A204.1 (cell line): ENCODE results near the gene POR.

Experiments
- FAIRE-seq: peaks from 2 replicates; lab custom pipeline; 2012; peaks lifted over from hg19 to GRCh38; lab: Jason Lieb, UNC

POR gene

DNA sequence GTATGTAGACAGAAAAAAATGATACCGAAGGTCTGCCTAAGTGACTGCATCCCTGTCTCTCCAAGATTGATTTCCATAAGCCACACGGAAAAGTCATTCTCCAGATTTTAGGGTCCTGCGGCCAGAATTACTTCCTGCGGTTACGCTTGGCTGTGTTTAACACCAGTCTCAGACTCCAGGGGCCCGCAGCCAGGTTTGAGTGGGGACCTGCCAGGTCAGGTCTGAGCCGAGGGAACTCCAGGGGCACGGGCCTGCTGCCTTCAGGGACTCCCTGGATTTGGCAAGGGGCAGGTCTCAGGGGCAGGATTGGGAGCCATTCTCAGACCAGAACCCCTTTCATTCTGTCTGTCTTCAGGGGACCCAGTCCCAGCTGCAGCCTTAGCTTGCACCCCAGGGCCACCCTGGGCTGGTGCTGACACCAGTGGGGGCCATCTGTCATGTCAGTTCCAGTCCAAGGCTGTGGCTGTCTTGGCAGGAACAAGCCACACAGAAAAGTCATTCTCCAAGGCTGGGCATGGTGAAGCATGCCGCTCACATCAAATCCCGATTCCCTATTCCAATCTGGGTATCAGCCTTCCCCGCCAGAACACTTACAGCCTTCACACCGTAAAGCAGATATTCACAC lies 40.5 kb downstream of the POR start:
- no peak for FAIRE-seq

GRCh38 chr7:75957021-75957736 lies 42.2 kb downstream of the POR start:
- no peak for FAIRE-seq

DNA sequence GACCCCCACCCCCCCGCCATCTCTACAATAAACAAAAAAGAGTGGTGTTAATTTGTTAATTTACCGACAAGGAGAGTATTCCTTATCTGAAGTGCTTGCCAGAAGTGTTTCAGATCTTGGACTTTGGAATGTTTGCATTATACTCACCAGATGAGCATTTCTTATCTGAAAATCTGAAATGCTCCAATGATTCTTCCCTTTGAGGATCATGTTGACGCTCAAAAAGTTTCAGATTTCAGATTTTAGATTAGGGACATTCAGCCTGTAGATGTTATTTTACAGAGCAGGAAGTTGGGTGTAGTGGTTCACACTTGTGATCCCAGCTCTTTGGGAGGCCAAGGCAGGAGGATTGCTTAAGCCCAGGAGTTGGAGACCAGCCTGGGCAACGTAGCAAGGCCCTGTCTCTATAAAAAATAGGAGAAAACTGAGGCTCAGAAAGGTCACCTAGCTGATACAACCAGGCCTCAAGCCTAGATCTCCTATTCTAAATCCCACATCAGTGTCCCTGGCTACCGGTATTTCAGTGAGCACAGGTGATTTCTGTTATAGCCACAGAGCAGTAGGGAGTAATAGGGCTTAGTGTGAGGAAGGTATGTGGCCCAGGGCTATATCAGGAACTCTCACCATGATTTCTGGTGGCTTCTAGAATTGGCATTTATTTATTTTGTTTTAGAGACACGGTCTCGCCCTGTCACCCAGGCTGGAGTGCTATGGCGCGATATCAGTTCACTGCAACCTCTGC lies 44.0 kb downstream of the POR start:
- no peak for FAIRE-seq

DNA sequence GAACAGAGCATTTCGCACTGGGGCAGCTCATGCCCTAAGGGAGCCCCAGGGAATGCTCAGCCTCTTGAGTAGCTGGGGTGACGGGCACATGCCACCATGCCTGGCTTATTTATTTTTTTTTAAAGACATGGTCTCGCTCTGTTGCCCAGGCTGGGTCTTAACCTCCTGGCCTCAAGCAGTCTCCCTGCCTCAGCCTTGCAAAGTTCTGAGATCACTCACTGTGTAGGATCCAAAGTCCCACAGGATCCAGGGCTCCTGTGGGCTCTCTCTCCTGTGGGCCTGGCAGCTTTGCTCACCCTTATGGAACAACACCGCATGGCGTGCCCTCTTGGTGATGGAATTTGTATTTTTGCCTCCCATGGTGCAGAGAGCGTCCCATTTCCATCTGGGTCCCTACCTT lies 45.4 kb downstream of the POR start:
- FAIRE-seq: no peak

- FAIRE-seq: no peak
These were observed 46.3 kb downstream of the POR start for GRCh38 chr7:75961218-75961617.

DNA sequence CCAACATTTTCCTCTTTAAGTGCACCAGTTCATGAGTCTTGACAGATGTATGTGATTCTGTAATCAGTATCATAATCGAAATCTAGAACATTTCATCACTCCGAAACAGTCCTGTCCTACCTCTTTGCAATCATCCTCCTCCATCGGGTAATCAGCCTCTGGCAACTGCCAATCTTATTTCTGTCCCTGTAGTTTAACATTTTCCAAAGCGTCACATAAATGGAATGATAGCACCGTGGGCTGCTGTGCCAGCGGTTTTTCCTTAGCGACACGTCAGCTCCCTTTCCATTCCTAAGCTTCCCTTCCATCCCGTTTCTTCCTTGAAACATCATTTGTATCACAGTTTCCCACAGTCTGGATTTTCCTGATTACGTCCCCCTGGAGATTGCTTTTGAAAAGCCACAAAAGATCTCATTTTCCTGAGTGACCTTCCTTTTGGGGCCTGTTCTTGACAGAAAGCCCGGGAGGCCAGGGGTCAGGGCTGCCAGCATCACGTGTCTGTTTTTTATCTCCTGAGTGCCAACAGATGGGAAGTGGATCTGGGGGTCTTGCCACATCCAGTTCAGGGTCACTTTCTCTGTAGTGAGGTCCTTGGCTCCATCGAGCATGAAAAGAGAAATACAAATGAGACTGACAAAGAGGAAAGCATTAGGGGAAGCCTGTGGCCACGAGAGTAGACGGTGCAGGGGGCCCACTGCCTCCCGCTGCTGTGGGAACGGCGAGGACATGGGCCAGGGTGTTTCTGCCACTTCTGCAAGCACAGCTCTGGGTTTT lies 47.8 kb downstream of the POR start:
- FAIRE-seq: no peak

DNA sequence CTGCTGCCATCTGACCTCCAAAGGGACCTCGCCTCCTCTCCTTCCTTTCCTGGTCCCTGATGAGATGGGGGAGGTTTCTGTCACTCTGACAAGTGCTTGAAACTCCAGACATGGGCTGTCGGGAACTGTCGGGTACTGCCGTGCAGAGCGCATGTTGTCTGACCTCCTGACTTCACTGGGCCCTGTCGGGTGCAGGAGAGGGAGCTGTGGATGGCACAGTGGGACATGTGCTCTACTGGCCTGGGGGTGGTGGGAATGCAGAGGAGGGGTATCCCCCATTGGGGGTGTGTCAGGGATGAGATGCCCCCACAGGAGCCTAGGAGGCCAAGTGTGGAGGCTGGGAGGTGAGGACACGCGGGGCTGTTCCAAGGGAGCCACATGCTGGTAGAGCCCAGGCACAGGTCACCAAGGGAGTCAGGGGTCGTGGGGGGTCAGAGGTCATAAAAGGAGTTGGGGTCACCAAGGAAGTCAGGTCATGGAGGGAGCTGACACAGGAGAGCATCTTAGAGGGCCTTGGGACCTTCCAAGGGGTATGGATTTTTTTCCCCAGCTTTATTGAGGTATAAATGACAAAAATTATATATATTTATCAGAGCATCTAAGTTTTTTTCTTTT lies 48.5 kb downstream of the POR start:
- FAIRE-seq: no peak

DNA sequence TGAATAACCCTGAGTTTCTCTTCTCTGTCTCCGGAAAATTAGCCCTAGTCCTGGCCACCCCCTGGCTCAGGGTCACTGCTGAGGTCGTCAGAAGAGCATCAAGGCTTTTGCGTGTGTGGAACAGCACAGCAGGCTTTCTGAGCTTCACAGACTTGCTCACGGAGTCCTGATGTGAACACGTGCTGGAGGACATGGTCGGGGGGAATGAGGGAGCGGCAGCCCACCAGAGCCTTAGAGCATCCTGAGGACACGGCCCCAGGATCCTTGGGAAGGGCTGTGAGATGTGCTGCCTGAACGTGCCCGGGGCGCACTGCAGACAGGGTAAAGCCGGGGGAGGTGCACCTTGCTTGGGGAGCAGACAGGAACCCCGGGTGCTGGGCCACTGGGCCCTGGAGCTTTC lies 50.7 kb downstream of the POR start:
- FAIRE-seq: no peak

GRCh38 chr7:75966190-75966961 lies 51.4 kb downstream of the POR start:
- no peak for FAIRE-seq

DNA sequence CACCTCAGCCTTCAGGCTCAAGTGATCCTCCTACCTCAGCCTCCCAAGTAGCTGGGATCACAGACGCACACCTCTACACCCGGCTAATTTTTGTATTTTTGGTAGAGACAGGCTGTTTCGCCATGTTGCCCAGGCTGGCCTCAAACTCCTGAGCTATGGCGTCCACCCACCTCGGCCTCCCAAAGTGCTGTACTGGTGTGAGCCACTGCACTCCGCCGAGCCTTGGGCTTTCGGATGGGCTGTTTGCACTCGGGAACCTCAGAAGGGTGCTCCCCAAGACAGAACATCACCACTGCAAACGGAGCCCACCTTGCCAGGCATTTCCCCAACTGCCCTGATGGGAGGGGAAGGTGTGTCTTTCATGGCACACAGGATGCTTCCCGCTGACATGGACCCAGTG lies 52.1 kb downstream of the POR start:
- no peak for FAIRE-seq

DNA sequence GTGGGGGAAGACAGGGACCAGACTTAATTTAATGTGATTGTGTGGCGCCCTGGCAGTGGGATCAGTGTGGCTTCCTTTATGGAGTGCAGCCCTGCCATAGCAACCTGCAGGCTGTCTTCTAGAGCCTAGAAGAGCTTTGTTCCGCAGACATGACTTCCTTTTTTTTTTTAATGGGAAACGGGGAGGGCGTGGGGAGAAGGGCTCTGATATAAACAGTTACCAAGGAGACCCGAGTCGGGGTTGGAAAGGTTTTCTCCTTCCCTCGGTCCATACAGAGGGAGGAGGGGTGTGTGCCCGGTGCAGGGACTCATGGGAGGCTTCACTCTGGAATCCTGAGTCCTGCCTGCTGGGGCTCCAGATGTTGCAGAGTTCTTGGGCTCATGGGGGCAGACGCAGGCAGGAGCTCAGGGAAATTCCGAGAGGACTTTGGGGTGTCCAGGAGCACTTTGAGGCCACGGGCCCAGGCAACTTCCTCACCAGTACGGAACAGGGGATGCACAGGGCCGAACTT lies 52.6 kb downstream of the POR start:
- FAIRE-seq: no peak

DNA sequence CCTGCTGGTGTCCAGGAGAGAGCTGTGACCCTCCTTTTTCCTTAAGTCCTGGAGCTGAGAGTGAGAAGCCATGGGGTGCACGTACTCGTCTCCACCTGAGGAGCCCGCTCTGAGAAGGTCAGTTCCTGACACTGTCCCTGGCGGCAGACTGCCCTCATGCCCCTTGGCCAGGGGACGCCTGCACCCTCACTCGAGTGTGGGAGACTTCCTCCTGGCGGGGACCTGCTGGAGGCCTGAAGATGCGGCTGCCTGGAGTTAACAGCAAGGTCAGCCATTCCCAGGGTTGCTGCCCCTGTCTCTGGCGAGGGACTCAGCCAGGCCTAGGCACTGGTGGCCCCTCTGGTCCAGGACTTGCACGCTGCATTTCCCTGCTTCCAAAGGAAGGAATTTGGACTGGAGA lies 53.1 kb downstream of the POR start:
- FAIRE-seq: no peak

DNA sequence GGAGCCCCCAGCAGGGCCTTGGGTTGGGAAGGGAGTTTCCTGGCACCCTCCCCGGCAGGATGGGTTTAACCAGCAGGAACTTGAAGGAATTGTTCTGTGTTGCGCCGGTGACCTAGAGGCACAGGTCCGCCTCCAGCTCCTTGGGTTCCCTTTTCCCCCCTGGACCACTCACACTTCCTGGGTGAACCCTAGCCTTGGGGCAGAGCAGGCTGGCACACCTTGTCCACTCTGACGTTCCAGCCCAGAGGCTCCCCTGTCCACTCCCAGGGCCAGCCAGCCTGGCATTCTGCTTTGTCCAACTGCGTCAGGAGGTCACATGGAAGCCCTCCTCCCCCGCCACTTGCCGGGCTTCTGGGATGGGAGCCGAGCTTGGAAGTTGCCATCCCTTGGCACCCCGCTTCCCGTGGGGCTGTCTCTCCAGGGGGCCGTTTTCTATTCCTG lies 53.6 kb downstream of the POR start:
- no peak for FAIRE-seq

DNA sequence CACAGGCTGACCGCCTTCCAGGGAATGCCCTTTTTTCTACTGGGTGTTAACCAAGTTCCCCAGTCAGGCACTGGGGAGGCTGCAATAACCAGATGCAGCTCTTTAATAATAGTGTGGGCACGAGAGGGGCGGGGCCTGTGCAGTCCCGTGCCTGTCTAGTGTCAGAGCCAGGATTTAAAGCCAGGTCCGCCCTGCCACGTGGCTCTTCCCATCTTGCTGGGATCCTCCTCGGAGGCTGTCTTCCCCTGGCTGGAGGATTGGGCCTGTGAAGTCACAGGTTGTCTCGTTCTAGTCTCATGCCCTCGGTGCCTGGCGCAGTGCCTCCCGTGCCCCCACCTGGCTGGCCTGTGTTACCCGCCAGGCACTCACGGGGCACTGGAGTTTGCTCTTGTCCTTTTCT lies 54.2 kb downstream of the POR start:
- FAIRE-seq: no peak

DNA sequence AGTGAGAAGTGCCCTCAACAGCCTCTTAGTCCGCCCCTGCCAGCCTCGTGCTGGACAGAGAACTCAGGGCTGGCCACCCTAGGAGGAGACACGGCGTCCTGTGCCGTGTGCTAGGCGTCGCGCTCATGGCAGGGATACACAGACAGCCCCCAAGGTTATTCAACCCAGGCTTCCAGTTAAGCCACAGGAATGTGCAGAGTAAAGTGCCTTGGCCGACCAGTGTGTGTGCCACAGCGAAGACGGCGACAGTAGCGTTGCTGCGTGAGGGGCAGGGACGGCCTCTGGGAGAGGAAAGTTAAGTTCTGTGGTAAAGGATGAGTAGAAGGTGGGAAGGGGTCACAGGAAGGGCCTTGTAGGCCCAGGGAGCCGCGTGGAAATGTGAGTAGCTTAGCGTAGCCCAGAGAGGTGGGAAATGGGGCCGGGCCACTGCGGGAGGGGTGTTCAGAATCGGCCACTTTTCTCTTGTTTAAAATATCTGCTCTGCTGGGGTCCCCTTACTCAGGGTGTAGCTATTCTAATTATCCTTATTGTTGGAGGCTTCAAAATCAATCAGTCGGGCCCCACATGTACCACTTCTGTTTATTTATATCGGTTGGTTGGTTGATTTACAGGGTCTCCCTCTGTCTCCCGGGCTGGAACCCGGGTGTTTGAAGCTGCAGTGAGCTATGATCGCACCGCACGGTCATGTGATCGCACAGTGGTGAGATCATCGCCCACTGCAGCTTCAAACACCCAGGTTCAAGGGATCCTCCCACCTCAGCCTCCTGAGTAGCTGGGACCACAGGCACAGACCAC lies 54.9 kb downstream of the POR start:
- no peak for FAIRE-seq

DNA sequence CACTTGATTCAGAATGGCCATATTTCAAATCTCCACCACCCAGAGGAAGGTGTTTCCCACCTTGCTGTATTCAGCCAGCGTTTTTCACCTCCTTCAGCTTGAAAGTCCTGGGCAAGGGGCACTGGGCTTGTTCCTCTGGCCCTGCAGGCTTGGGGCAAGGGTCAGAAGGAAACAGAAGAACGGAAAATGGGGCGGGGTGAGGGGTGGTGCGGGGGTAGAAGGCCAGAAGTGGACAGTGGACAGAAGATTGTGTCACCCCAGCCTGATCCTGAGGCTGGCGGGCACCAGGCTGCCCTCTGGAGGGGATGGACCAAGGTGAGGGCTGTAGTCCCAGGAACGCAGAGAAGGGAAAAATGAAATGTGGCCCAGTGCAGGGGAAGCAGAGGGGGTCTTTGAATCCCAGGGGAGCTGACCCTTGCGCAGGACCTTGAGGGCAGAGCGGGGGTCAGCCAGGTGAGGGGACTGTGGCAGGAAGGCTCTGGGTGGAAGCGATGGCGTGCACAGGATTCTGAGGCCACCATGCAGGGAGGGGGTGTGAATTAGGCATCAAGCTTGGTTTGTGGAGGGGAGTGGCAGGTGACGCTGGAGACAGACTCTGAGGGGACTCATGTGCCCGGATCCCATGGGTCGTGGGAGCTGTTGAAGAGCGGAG lies 56.5 kb downstream of the POR start:
- no peak for FAIRE-seq

GRCh38 chr7:75971961-75972763 lies 57.2 kb downstream of the POR start:
- no peak for FAIRE-seq

DNA sequence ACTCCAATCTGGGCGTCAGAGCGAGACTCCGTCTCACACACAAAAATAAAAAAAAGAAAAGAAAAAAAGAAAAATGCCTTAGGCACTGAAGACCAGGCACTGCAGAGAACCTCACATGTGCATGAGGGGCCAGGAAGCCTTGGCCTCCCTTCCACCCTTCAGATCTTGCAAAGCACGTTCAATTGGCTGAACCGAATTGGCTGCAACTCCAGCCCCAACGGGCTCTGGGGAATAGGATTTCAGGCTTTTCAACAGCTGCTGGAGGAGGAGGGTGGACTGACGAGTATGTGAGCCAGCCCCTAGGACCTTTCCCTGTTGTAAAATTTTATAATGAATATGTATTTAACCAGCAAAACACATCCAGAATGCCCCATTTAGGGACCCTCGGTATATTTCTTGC lies 62.8 kb downstream of the POR start:
- no peak for FAIRE-seq
